ENCODE results near the gene SPATA2. TPM values are rescaled to one million over a fixed set of nuclear protein-coding genes. Genes with fewer than 3 reads are reported as not detected.
A peak's percentile ranks its signal among the peaks of the same experiment; 100 is the strongest.

SPATA2 gene
- total and polyA plus RNA-seq, 2 of the 13 experiments (the other 11 are each of a cell fraction or from before 2014, with no cell fraction given): 3.2 to 8.7 TPM

DNA sequence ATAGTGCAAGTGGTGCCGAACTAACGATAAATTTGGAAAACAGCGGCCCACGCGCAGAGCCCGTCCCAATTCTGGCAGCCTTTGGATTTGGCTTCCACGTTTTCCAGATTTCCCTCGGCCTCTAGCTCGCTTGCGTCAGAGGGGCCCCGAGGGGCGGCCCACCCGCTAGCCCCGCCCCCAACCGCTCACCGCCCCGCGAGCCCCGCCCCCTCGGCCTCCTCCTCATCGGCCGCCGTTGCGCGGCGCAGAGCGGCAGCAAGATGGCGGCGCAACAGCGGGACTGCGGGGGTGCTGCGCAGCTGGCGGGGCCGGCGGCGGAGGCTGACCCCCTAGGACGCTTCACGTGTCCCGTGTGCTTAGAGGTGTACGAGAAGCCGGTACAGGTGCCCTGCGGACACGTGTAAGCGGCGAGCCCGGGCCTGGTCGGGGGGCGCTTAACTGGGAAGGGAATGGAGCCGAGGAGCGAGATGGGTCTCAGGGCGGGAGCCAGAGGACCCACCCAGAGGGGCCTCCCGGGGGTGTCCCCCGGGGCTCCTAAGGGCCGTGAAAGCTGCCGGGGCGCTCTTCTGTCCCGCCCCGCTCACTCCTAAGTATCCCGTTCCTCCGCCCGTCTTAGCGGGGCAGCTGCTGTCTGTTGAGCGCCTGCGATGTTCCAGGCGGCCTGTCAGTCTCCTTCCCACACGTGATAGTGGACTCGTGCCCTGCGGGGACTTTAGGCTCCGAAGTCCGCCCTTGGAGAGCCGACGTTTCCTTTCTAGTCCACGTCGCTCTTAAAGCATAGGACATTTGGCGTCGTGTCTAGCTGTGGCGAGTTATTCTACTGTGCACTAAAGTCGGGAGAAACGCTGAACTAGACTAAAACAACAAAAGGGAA, 21.1 kb upstream of the SPATA2 start, which contains the start of gene RNF114 (continued):
- TF ChIP-seq ZC3H4 (CRISPR knock-in tag; IDR thresholded peaks at IDR 0.05; ENCODE audit: borderline replicate concordance): peak; percentile 27; the same call in 1 of the 2 replicates
- TF ChIP-seq NR3C1 (CRISPR knock-in tag; IDR thresholded peaks at IDR 0.05): 0 out of 2 replicates have a peak, but pooled peaks have one; percentile 71
- TF ChIP-seq STAG1 (CRISPR knock-in tag; IDR thresholded peaks at IDR 0.05): peak; percentile 8; the same call in 1 of the 2 replicates
- peak; percentile 27; the same call in 1 of the 2 replicates for TF ChIP-seq ZNF720 (CRISPR knock-in tag; IDR thresholded peaks at IDR 0.05)
- no peak for TF ChIP-seq IKZF1 (IDR thresholded peaks at IDR 0.05)
- peak; percentile 32; the same call in 1 of the 2 replicates for TF ChIP-seq MAZ (IDR thresholded peaks at IDR 0.05; ENCODE audit: borderline replicate concordance, low read depth, low read length)
- TF ChIP-seq MAZ (CRISPR knock-in tag; IDR thresholded peaks at IDR 0.05; ENCODE audit: low read depth): peak; percentile 94
- no peak for TF ChIP-seq PTBP1 (IDR thresholded peaks at IDR 0.05; ENCODE audit: low read depth, low read length, poor library complexity, severe bottlenecking)
- TF ChIP-seq ZNF790 (CRISPR knock-in tag; IDR thresholded peaks at IDR 0.05; ENCODE audit: borderline replicate concordance): no peak; the same call in 1 of the 2 replicates
- TF ChIP-seq CEBPB (IDR thresholded peaks at IDR 0.05; ENCODE audit: borderline replicate concordance, low read depth, low read length): peak; percentile 91
- TF ChIP-seq, protein P1, sequence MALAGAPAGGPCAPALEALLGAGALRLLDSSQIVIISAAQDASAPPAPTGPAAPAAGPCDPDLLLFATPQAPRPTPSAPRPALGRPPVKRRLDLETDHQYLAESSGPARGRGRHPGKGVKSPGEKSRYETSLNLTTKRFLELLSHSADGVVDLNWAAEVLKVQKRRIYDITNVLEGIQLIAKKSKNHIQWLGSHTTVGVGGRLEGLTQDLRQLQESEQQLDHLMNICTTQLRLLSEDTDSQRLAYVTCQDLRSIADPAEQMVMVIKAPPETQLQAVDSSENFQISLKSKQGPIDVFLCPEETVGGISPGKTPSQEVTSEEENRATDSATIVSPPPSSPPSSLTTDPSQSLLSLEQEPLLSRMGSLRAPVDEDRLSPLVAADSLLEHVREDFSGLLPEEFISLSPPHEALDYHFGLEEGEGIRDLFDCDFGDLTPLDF (CRISPR knock-in tag; IDR thresholded peaks at IDR 0.05): 0 out of 2 replicates have a peak, but pooled peaks have one; percentile 19
- TF ChIP-seq, protein P2, sequence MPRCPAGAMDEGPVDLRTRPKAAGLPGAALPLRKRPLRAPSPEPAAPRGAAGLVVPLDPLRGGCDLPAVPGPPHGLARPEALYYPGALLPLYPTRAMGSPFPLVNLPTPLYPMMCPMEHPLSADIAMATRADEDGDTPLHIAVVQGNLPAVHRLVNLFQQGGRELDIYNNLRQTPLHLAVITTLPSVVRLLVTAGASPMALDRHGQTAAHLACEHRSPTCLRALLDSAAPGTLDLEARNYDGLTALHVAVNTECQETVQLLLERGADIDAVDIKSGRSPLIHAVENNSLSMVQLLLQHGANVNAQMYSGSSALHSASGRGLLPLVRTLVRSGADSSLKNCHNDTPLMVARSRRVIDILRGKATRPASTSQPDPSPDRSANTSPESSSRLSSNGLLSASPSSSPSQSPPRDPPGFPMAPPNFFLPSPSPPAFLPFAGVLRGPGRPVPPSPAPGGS (CRISPR knock-in tag; IDR thresholded peaks at IDR 0.05): peak; percentile 85
- no peak for TF ChIP-seq REXO4 (CRISPR knock-in tag; IDR thresholded peaks at IDR 0.05; ENCODE audit: borderline replicate concordance)
- TF ChIP-seq, protein P3, sequence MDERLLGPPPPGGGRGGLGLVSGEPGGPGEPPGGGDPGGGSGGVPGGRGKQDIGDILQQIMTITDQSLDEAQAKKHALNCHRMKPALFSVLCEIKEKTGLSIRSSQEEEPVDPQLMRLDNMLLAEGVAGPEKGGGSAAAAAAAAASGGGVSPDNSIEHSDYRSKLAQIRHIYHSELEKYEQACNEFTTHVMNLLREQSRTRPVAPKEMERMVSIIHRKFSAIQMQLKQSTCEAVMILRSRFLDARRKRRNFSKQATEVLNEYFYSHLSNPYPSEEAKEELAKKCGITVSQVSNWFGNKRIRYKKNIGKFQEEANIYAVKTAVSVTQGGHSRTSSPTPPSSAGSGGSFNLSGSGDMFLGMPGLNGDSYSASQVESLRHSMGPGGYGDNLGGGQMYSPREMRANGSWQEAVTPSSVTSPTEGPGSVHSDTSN (CRISPR knock-in tag; IDR thresholded peaks at IDR 0.05): 0 out of 2 replicates have a peak, but pooled peaks have one; percentile 29
- TF ChIP-seq, protein P4, sequence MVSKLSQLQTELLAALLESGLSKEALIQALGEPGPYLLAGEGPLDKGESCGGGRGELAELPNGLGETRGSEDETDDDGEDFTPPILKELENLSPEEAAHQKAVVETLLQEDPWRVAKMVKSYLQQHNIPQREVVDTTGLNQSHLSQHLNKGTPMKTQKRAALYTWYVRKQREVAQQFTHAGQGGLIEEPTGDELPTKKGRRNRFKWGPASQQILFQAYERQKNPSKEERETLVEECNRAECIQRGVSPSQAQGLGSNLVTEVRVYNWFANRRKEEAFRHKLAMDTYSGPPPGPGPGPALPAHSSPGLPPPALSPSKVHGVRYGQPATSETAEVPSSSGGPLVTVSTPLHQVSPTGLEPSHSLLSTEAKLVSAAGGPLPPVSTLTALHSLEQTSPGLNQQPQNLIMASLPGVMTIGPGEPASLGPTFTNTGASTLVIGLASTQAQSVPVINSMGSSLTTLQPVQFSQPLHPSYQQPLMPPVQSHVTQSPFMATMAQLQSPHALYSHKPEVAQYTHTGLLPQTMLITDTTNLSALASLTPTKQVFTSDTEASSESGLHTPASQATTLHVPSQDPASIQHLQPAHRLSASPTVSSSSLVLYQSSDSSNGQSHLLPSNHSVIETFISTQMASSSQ (IDR thresholded peaks at IDR 0.05; ENCODE audit: low read depth): no peak
- TF ChIP-seq, protein P4 (CRISPR knock-in tag; IDR thresholded peaks at IDR 0.05; ENCODE audit: borderline replicate concordance): peak; percentile 9; the same call in 1 of the 2 replicates
- no peak for TF ChIP-seq ZBTB42 (CRISPR knock-in tag; IDR thresholded peaks at IDR 0.05)
- TF ChIP-seq ZNF234 (CRISPR knock-in tag; conservative IDR thresholded peaks at IDR 0.05): no peak; the same call in 1 of the 2 replicates
- peak; percentile 44; the same call in 1 of the 2 replicates for TF ChIP-seq ZBTB21 (CRISPR knock-in tag; IDR thresholded peaks at IDR 0.05)
- peak; percentile 51; the same call in 1 of the 2 replicates for TF ChIP-seq HOXA9 (CRISPR knock-in tag; IDR thresholded peaks at IDR 0.05; ENCODE audit: borderline replicate concordance)
- no peak for TF ChIP-seq HOXA7 (CRISPR knock-in tag; IDR thresholded peaks at IDR 0.05)

Data from HepG2 (cell line).